IMR-90 (cell line): ENCODE data around the gene RLF. TPM values are rescaled to one million over a fixed set of nuclear protein-coding genes. Genes with fewer than 3 reads are reported as not detected.

Experiments used
- ATAC-seq: fragments of 200-7000 bp; cut with Tn5 transposase; 2 replicates; pipeline ENCODE4 v1.9.1; 2020; ENCODE audit warnings: low read depth, mild to moderate bottlenecking, moderate library complexity
- BruUV-seq: library from RNA; stranded (reverse); fragments of 400-500 nt; replicated peaks from 2 replicates; lab custom pipeline; 2021; lab: Mats Ljungman, UMichigan
- CTCF ChIA-PET: fragments of 300-600 bp; formaldehyde crosslinking; extraction: SDS; loops from one replicate; lab custom pipeline; 2021; ENCODE audit warnings: antibody characterized with exemption; lab: Yijun Ruan, JAX
- POLR2A ChIA-PET: fragments of 300-600 bp; sonication (Branson Sonifier 250); formaldehyde crosslinking; loops from one replicate; lab custom pipeline; 2022; ENCODE audit warnings: antibody characterized with exemption; ENCODE audit not compliant: unreplicated experiment; lab: Charles Lee
- DNase-seq: peaks from one replicate; pipeline ENCODE4 v3.0.0; 2013
- H2AFZ ChIP-seq: replicated peaks from 2 replicates; pipeline ENCODE3; 2013; ENCODE audit warnings: low read length, mild to moderate bottlenecking; ENCODE audit not compliant: poor library complexity
- H2AK5ac ChIP-seq: 2 replicates; pipeline ENCODE4 v1.6.1; 2013; ENCODE audit warnings: low read depth, low read length, inconsistent platforms
- H2AK9ac ChIP-seq: replicated peaks from 2 replicates; pipeline ENCODE3; 2013; ENCODE audit warnings: mild to moderate bottlenecking, low read depth, low read length, moderate library complexity; ENCODE audit not compliant: poor library complexity
- H2BK120ac ChIP-seq: 2 replicates; pipeline ENCODE4 v1.6.1; 2013; ENCODE audit warnings: low read depth, low read length, inconsistent platforms
- H2BK15ac ChIP-seq: 3 replicates; pipeline ENCODE4 v1.6.1; 2013; ENCODE audit warnings: low read depth, low read length, inconsistent platforms
- H2BK20ac ChIP-seq: 2 replicates; pipeline ENCODE4 v1.6.1; 2013; ENCODE audit warnings: low read depth, mild to moderate bottlenecking, inconsistent platforms, low read length, moderate library complexity
- H2BK5ac ChIP-seq: 2 replicates; pipeline ENCODE4 v1.6.1; 2013; ENCODE audit warnings: mild to moderate bottlenecking, low read depth, low read length, inconsistent platforms; ENCODE audit not compliant: poor library complexity, severe bottlenecking
- H3K14ac ChIP-seq: replicated peaks from 2 replicates; pipeline ENCODE4 v1.6.1; 2013; ENCODE audit warnings: low read depth, low read length, inconsistent platforms
- H3K18ac ChIP-seq: 2 replicates; pipeline ENCODE4 v1.6.1; 2013; ENCODE audit warnings: low read depth, low read length, control low read depth
- H3K23ac ChIP-seq: 2 replicates; pipeline ENCODE4 v1.6.1; 2013; ENCODE audit warnings: low read depth, low read length, inconsistent platforms
- H3K27ac ChIP-seq: 2 replicates; pipeline ENCODE4 v1.5.1; 2013; ENCODE audit warnings: mild to moderate bottlenecking, control low read depth, low read length; ENCODE audit not compliant: insufficient read depth
- H3K27me3 ChIP-seq: 2 replicates; pipeline ENCODE4 v1.6.1; 2013; ENCODE audit warnings: low read length; ENCODE audit not compliant: control insufficient read depth, insufficient read depth
- H3K36me3 ChIP-seq: 2 replicates; pipeline ENCODE4 v1.6.1; 2013; ENCODE audit warnings: low read length, mixed read lengths; ENCODE audit not compliant: control insufficient read depth, insufficient read depth
- H3K4ac ChIP-seq: 2 replicates; pipeline ENCODE4 v1.6.1; 2013; ENCODE audit warnings: low read depth, low read length, inconsistent platforms
- H3K4me1 ChIP-seq: 2 replicates; pipeline ENCODE4 v1.6.1; 2013; ENCODE audit warnings: low read length, mixed read lengths; ENCODE audit not compliant: control insufficient read depth, insufficient read depth
- H3K4me2 ChIP-seq: 2 replicates; pipeline ENCODE4 v1.6.1; 2013; ENCODE audit warnings: low read depth, mild to moderate bottlenecking, control low read depth, low read length, moderate library complexity
- H3K4me3 ChIP-seq: 2 replicates; pipeline ENCODE4 v1.5.1; 2013; ENCODE audit warnings: low read depth, mild to moderate bottlenecking, control low read depth, low read length, moderate library complexity; ENCODE audit not compliant: insufficient read depth
- H3K56ac ChIP-seq: 2 replicates; pipeline ENCODE4 v1.6.1; 2013; ENCODE audit warnings: low read length, inconsistent platforms; ENCODE audit not compliant: insufficient read depth; ENCODE audit errors: extremely low read depth
- H3K79me1 ChIP-seq, 2 experiments: 2 replicates each; pipeline ENCODE4 v1.6.1; 2013; ENCODE audit warnings: low read length in 2 of 2, inconsistent platforms in 1 of 2, low read depth in 1 of 2
- H3K9ac ChIP-seq: 2 replicates; pipeline ENCODE4 v1.6.1; 2013; ENCODE audit warnings: low read depth, low read length, control low read depth
- H3K9me1 ChIP-seq: 2 replicates; pipeline ENCODE4 v1.6.1; 2013; ENCODE audit warnings: low read length, inconsistent platforms; ENCODE audit not compliant: insufficient read depth
- H3K9me3 ChIP-seq: 2 replicates; pipeline ENCODE4 v1.6.1; 2013; ENCODE audit warnings: low read length; ENCODE audit not compliant: control insufficient read depth, insufficient read depth
- H4K20me1 ChIP-seq: 2 replicates; pipeline ENCODE4 v1.6.1; 2013; ENCODE audit warnings: low read length, inconsistent platforms; ENCODE audit not compliant: insufficient read depth
- H4K5ac ChIP-seq: 2 replicates; pipeline ENCODE4 v1.6.1; 2013; ENCODE audit warnings: mild to moderate bottlenecking, low read depth, low read length, control low read depth
- H4K8ac ChIP-seq, 2 experiments: 2 replicates each; pipeline ENCODE4 v1.6.1; 2013; ENCODE audit warnings: low read depth in 2 of 2, low read length in 2 of 2, control low read depth in 1 of 2, inconsistent platforms in 1 of 2
- H4K91ac ChIP-seq: 2 replicates; pipeline ENCODE4 v1.6.1; 2013; ENCODE audit warnings: low read depth, low read length, inconsistent platforms; ENCODE audit not compliant: insufficient read depth
- BHLHE40 ChIP-seq: fragments of 150-350 bp; IDR thresholded peaks from 2 replicates; pipeline ENCODE4 v1.6.1; 2016; ENCODE audit warnings: mild to moderate bottlenecking, low read depth, low read length
- CEBPB ChIP-seq: IDR thresholded peaks from 2 replicates; pipeline ENCODE4 v1.6.1; 2012; ENCODE audit warnings: low read depth, low read length, improper control_type of control experiment
- CHD1 ChIP-seq: IDR thresholded peaks from 2 replicates; pipeline ENCODE4 v1.6.1; 2012; ENCODE audit warnings: low read depth, low read length, improper control_type of control experiment
- FOS ChIP-seq: fragments of 150-350 bp; IDR thresholded peaks from 2 replicates; pipeline ENCODE4 v1.6.1; 2016; ENCODE audit warnings: low read depth, low read length
- MAFK ChIP-seq: IDR thresholded peaks from 2 replicates; pipeline ENCODE4 v1.6.1; 2012; ENCODE audit warnings: low read depth, low read length, improper control_type of control experiment
- MAZ ChIP-seq: IDR thresholded peaks from 2 replicates; pipeline ENCODE4 v1.6.1; 2012; ENCODE audit warnings: low read depth, mild to moderate bottlenecking, low read length, improper control_type of control experiment, moderate library complexity, borderline replicate concordance
- MXI1 ChIP-seq: IDR thresholded peaks from 2 replicates; pipeline ENCODE4 v1.6.1; 2012; ENCODE audit warnings: low read depth, mild to moderate bottlenecking, low read length, moderate library complexity, borderline replicate concordance
- POLR2A ChIP-seq: IDR thresholded peaks from 2 replicates; pipeline ENCODE4 v1.6.1; 2012; ENCODE audit warnings: mild to moderate bottlenecking, low read depth, low read length
- RAD21 ChIP-seq: IDR thresholded peaks from 2 replicates; pipeline ENCODE4 v1.6.1; 2012; ENCODE audit warnings: low read length, improper control_type of control experiment
- RCOR1 ChIP-seq: IDR thresholded peaks from 2 replicates; pipeline ENCODE4 v1.6.1; 2012; ENCODE audit warnings: mild to moderate bottlenecking, low read length, improper control_type of control experiment; ENCODE audit not compliant: insufficient replicate concordance
- SMC3 ChIP-seq: fragments of 150-350 bp; IDR thresholded peaks from 2 replicates; pipeline ENCODE4 v1.6.1; 2016; ENCODE audit warnings: low read depth, mild to moderate bottlenecking, antibody characterized with exemption, low read length, moderate library complexity
- WGBS, 2 experiments: methylation state at CpG; one replicate each; pipeline versions ENCODE4 v1.1.5 to v1.1.7; 2013; ENCODE audit warnings: missing lambda C conversion rate in 2 of 2; ENCODE audit not compliant: insufficient read length in 1 of 2; ENCODE audit errors: extremely low coverage in 2 of 2; 5-methylcytosine and 5-hydroxymethylcytosine counted together
- dilution Hi-C: fragments of 300-500 bp; cut with HindIII; formaldehyde crosslinking; loops from one replicate; pipeline ENCODE4 v1.14.3; 2018; ENCODE audit warnings: low sequenced_read_pairs; ENCODE audit not compliant: unreplicated experiment
- in situ Hi-C: fragments of 300-500 bp; cut with MboI; formaldehyde crosslinking; loops from 3 replicates; pipeline ENCODE4 v1.14.3; 2019; ENCODE audit warnings: low sequenced_read_pairs, inconsistent platforms, mixed read lengths
- intact Hi-C: fragments of 100-400 bp; cut with micrococcal nuclease; formaldehyde crosslinking; loops from 2 replicates; pipeline ENCODE4 v1.10.0; 2022
- polyA plus RNA-seq, 3 experiments: library from polyadenylated mRNA; depleted of rRNA; stranded (reverse); fragments of >200 nt; gene quantifications; 2 replicates each; pipeline ENCODE4 v1.2.3, GENCODE V29; 2012; ENCODE audit warnings: low replicate concordance in 1 of 3
- total RNA-seq: library from RNA; depleted of rRNA; stranded (reverse); fragments of >200 nt; gene quantifications from 2 replicates; pipeline ENCODE4 v1.2.3, GENCODE V29; 2012
- TF ChIP-seq, protein P1 (sequence below): fragments of 150-350 bp; IDR thresholded peaks from 2 replicates; pipeline ENCODE4 v1.6.1; 2016; ENCODE audit warnings: low read depth, mild to moderate bottlenecking, low read length, moderate library complexity, borderline replicate concordance

RLF gene
- total and polyA plus RNA-seq, 2 of the 4 experiments (the other 2 are of a cell fraction): 4.4 to 29.8 TPM

- no peak overlapping the region for H4K8ac ChIP-seq
- H2BK5ac ChIP-seq: no peak overlapping the region
- H3K14ac ChIP-seq: no peak overlapping the region
- ChIA-PET CTCF (interaction anchor here (1.5 kb wide), 1 partner anchor 24 kb away, joined by 3 read pairs; no protein-coding TSS in a partner anchor), POLR2A (no interaction called here)
- H2AK9ac ChIP-seq: no peak overlapping the region
- no peaks in the 10 kb centered on the region for H3K4me1 ChIP-seq
- intact Hi-C loops: no loop called here
- no peak for DNase-seq
- H3K18ac ChIP-seq: no peak overlapping the region
- TF ChIP-seq MAFK: no peak
- TF ChIP-seq MAZ: no peak
- no peak for TF ChIP-seq SMC3
- TF ChIP-seq CHD1: no peak
- no peak for TF ChIP-seq FOS
- no peak for TF ChIP-seq RCOR1
- no peak for TF ChIP-seq POLR2A
- TF ChIP-seq, protein P1, sequence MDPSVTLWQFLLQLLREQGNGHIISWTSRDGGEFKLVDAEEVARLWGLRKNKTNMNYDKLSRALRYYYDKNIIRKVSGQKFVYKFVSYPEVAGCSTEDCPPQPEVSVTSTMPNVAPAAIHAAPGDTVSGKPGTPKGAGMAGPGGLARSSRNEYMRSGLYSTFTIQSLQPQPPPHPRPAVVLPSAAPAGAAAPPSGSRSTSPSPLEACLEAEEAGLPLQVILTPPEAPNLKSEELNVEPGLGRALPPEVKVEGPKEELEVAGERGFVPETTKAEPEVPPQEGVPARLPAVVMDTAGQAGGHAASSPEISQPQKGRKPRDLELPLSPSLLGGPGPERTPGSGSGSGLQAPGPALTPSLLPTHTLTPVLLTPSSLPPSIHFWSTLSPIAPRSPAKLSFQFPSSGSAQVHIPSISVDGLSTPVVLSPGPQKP: no peak
- TF ChIP-seq BHLHE40: no peak
- TF ChIP-seq RAD21: no peak
- TF ChIP-seq MXI1: no peak
- no peak for TF ChIP-seq CEBPB
- no peak for ATAC-seq
- H3K23ac ChIP-seq: no peak overlapping the region
- no peak overlapping the region for H3K27ac ChIP-seq
- H4K91ac ChIP-seq: no peak overlapping the region
- H3K9me1 ChIP-seq: no peaks in the 10 kb centered on the region
- H2BK120ac ChIP-seq: no peak overlapping the region
- dilution Hi-C loops: no loop called here
- no peak overlapping the region for H2AFZ ChIP-seq
- no peak overlapping the region for H2AK5ac ChIP-seq
- H3K79me1 ChIP-seq: no peaks in the 10 kb centered on the region
- H4K20me1 ChIP-seq: no peaks in the 10 kb centered on the region
- H3K4me3 ChIP-seq: no peak overlapping the region
- H3K4ac ChIP-seq: no peak overlapping the region
- no peak overlapping the region for H3K9ac ChIP-seq
- 80% methylated on average over 1 of the region's 7 CpGs; no CpG with 5 or more reads in 1 of the 2 experiments for WGBS, 2 experiments
- H3K4me2 ChIP-seq: no peak overlapping the region
- peaks cover 31% of the 10 kb centered on the region for H3K27me3 ChIP-seq
- BruUV-seq: no TSS peak
- no peak overlapping the region for H2BK15ac ChIP-seq
- H3K36me3 ChIP-seq: no peaks in the 10 kb centered on the region
- in situ Hi-C loops: no loop called here
- peaks cover 2% of the 10 kb centered on the region; the same call in 1 of the 2 replicates for H3K9me3 ChIP-seq
- no peak overlapping the region for H3K56ac ChIP-seq
- no peak overlapping the region for H4K5ac ChIP-seq
- no peak overlapping the region for H2BK20ac ChIP-seq
Observed at GRCh38 chr1:40120128-40120527, 41.1 kb upstream of the RLF start.
